HEK293T (cell line): Measurements from ENCODE around the gene SHFL.

ENCODE experiments used
- NFRKB ChIP-seq: fragments of 450-650 bp; IDR thresholded peaks from 2 replicates; pipeline ENCODE4 v1.6.1; 2016; ENCODE audit warnings: mild to moderate bottlenecking, moderate library complexity
- ZNF384 ChIP-seq: fragments of 450-650 bp; IDR thresholded peaks from 2 replicates; pipeline ENCODE4 v1.6.1; 2016

DNA sequence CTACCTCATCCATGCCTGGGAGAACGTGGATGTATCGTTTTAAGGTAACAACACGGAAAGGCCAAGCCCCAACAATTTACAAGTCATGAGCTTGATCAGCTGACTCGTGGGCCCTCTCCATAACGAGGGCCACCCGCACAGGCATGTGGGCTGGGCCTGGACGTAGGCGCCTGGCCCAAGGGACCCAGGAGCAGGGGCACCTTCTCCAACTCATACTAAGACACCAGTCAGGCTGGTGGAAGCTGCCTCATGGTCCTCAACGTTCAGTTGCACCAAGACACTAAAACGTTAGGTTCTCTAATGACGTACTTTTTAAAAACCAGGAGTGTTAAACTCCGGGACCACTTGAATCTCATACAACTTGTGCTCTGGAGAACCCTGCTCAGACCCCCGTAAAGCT is 55.4 kb downstream of the SHFL start:
- TF ChIP-seq NFRKB: no peak
- no peak for TF ChIP-seq ZNF384
